HEK293 (cell line): ENCODE results near the gene SGTB.

ENCODE experiments used
- CTCF ChIA-PET: fragments of 350-600 bp; formaldehyde crosslinking; extraction: SDS; loops from one replicate; lab custom pipeline; 2021; ENCODE audit warnings: antibody characterized with exemption; lab: Yijun Ruan, JAX
- POLR2A ChIA-PET: fragments of 300-600 bp; formaldehyde crosslinking; extraction: SDS; loops from one replicate; lab custom pipeline; 2020; ENCODE audit warnings: antibody characterized with exemption, inconsistent platforms; lab: Yijun Ruan, JAX
- H3K27ac ChIP-seq: fragments of 200-500 bp; sonication (Bioruptor generic); 2 replicates; pipeline ENCODE4 v1.5.1; 2014; ENCODE audit warnings: low read depth, low read length, control low read depth, inconsistent platforms; ENCODE audit errors: extremely low read depth
- H3K36me3 ChIP-seq, 2 experiments: fragments of 200-500 bp in 1 of 2; sonication (Bioruptor generic) in 1 of 2; 1 replicate in 1 of 2; 2 replicates in 1 of 2; pipeline ENCODE4 v1.5.1; 2014 to 2017; ENCODE audit warnings: inconsistent platforms in 2 of 2, low read length in 2 of 2; ENCODE audit not compliant: control insufficient read depth in 2 of 2, insufficient read depth in 1 of 2
- H3K4me1 ChIP-seq: fragments of 200-500 bp; sonication (Bioruptor generic); 2 replicates; pipeline ENCODE4 v1.5.1; 2014; ENCODE audit warnings: mild to moderate bottlenecking, low read length, inconsistent platforms; ENCODE audit not compliant: control insufficient read depth, insufficient read depth
- H3K4me3 ChIP-seq: 2 replicates; pipeline ENCODE4 v1.5.1; 2011; ENCODE audit warnings: low read depth, mild to moderate bottlenecking, control low read depth, low read length, moderate library complexity
- H3K9me3 ChIP-seq: fragments of 200-500 bp; sonication (Bioruptor generic); 2 replicates; pipeline ENCODE4 v1.5.1; 2014; ENCODE audit warnings: low read depth, low read length, inconsistent platforms; ENCODE audit not compliant: control insufficient read depth, insufficient read depth
- FEZF1 ChIP-seq: fragments of 450-650 bp; formaldehyde crosslinking; IDR thresholded peaks from 2 replicates; pipeline ENCODE4 v1.5.1; 2016; ENCODE audit warnings: missing biosample characterization, missing genetic modification characterization
- GLI4 ChIP-seq: fragments of 450-650 bp; formaldehyde crosslinking; IDR thresholded peaks from 2 replicates; pipeline ENCODE4 v1.5.1; 2016; ENCODE audit warnings: missing biosample characterization, missing genetic modification characterization
- GLIS2 ChIP-seq: fragments of 450-650 bp; formaldehyde crosslinking; IDR thresholded peaks from 2 replicates; pipeline ENCODE4 v1.5.1; 2016; ENCODE audit warnings: missing biosample characterization, missing genetic modification characterization
- HOXA7 ChIP-seq: sonication (generic); formaldehyde crosslinking; IDR thresholded peaks from 2 replicates; pipeline ENCODE4 v1.8.1; 2022; ENCODE audit warnings: missing genetic modification reagents, borderline replicate concordance
- MZF1 ChIP-seq: fragments of 450-650 bp; formaldehyde crosslinking; IDR thresholded peaks from 2 replicates; pipeline ENCODE4 v1.5.1; 2017; ENCODE audit warnings: missing biosample characterization, missing genetic modification characterization, borderline replicate concordance
- TCF7L2 ChIP-seq: IDR thresholded peaks from 2 replicates; pipeline ENCODE4 v1.6.1; 2011; ENCODE audit warnings: low read depth, mild to moderate bottlenecking, inconsistent platforms, low read length, moderate library complexity, borderline replicate concordance
- TSHZ1 ChIP-seq: fragments of 450-650 bp; formaldehyde crosslinking; IDR thresholded peaks from 2 replicates; pipeline ENCODE4 v1.5.1; 2016; ENCODE audit warnings: missing biosample characterization, missing genetic modification characterization, borderline replicate concordance
- YY1 ChIP-seq: fragments of 450-650 bp; formaldehyde crosslinking; IDR thresholded peaks from 2 replicates; pipeline ENCODE4 v1.5.1; 2018; ENCODE audit warnings: missing biosample characterization, missing genetic modification characterization
- ZBTB7A ChIP-seq: fragments of 450-650 bp; formaldehyde crosslinking; IDR thresholded peaks from 2 replicates; pipeline ENCODE4 v1.5.1; 2016; ENCODE audit warnings: low read depth, missing biosample characterization, missing genetic modification characterization
- ZEB2 ChIP-seq: fragments of 450-650 bp; formaldehyde crosslinking; IDR thresholded peaks from 2 replicates; pipeline ENCODE4 v1.5.1; 2016; ENCODE audit warnings: missing biosample characterization, missing genetic modification characterization
- ZNF223 ChIP-seq: fragments of 450-650 bp; formaldehyde crosslinking; IDR thresholded peaks from 2 replicates; pipeline ENCODE4 v1.5.1; 2016; ENCODE audit warnings: missing biosample characterization, missing genetic modification characterization
- ZNF362 ChIP-seq: fragments of 450-650 bp; formaldehyde crosslinking; IDR thresholded peaks from 2 replicates; pipeline ENCODE4 v1.5.1; 2016; ENCODE audit warnings: missing biosample characterization, missing genetic modification characterization
- ZNF426 ChIP-seq: fragments of 450-650 bp; formaldehyde crosslinking; IDR thresholded peaks from 2 replicates; pipeline ENCODE4 v1.5.1; 2017; ENCODE audit warnings: missing biosample characterization, missing genetic modification characterization, mild to moderate bottlenecking, inconsistent platforms, moderate library complexity
- ZNF433 ChIP-seq: fragments of 450-650 bp; formaldehyde crosslinking; IDR thresholded peaks from 2 replicates; pipeline ENCODE4 v1.5.1; 2016; ENCODE audit warnings: missing biosample characterization, missing genetic modification characterization, low read depth
- ZNF585B ChIP-seq: fragments of 450-650 bp; formaldehyde crosslinking; IDR thresholded peaks from 2 replicates; pipeline ENCODE4 v1.5.1; 2016; ENCODE audit warnings: missing biosample characterization, missing genetic modification characterization
- ZNF596 ChIP-seq: fragments of 450-650 bp; IDR thresholded peaks from 2 replicates; pipeline ENCODE4 v1.5.0; 2018; ENCODE audit warnings: missing biosample characterization, mild to moderate bottlenecking, missing genetic modification characterization, moderate library complexity
- ZNF76 ChIP-seq: fragments of 450-650 bp; formaldehyde crosslinking; IDR thresholded peaks from 2 replicates; pipeline ENCODE4; 2016; ENCODE audit warnings: low read depth, missing biosample characterization, missing genetic modification characterization, borderline replicate concordance
- ZNF776 ChIP-seq: fragments of 450-650 bp; formaldehyde crosslinking; IDR thresholded peaks from 2 replicates; pipeline ENCODE4 v1.5.0; 2017; ENCODE audit warnings: missing biosample characterization, missing genetic modification characterization, borderline replicate concordance
- TF ChIP-seq, protein P1 (sequence below): fragments of 450-650 bp; formaldehyde crosslinking; IDR thresholded peaks from 2 replicates; pipeline ENCODE4 v1.5.1; 2016; ENCODE audit warnings: missing biosample characterization, missing genetic modification characterization
- TF ChIP-seq, protein P2 (sequence below): fragments of 450-650 bp; formaldehyde crosslinking; IDR thresholded peaks from 2 replicates; pipeline ENCODE4 v1.5.1; 2016; ENCODE audit warnings: missing biosample characterization, missing genetic modification characterization

The SGTB gene

GRCh38 chr5:65708145-65708544, 13.8 kb downstream of the SGTB start:
- no peak overlapping the region for H3K27ac ChIP-seq
- no peak for TF ChIP-seq GLIS2
- TF ChIP-seq ZNF776: no peak
- TF ChIP-seq ZNF585B (tag by site-specific recombination): no peak
- no peak for TF ChIP-seq ZNF76 (tag by site-specific recombination)
- TF ChIP-seq ZBTB7A: no peak
- no peak for TF ChIP-seq ZNF596 (tag by site-specific recombination)
- no peak for TF ChIP-seq ZNF426
- TF ChIP-seq, protein P1, sequence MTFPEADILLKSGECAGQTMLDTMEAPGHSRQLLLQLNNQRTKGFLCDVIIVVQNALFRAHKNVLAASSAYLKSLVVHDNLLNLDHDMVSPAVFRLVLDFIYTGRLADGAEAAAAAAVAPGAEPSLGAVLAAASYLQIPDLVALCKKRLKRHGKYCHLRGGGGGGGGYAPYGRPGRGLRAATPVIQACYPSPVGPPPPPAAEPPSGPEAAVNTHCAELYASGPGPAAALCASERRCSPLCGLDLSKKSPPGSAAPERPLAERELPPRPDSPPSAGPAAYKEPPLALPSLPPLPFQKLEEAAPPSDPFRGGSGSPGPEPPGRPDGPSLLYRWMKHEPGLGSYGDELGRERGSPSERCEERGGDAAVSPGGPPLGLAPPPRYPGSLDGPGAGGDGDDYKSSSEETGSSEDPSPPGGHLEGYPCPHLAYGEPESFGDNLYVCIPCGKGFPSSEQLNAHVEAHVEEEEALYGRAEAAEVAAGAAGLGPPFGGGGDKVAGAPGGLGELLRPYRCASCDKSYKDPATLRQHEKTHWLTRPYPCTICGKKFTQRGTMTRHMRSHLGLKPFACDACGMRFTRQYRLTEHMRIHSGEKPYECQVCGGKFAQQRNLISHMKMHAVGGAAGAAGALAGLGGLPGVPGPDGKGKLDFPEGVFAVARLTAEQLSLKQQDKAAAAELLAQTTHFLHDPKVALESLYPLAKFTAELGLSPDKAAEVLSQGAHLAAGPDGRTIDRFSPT: no peak
- no peak for TF ChIP-seq YY1 (tag by site-specific recombination)
- TF ChIP-seq ZNF362: no peak
- no peak for TF ChIP-seq ZNF433 (tag by site-specific recombination)
- TF ChIP-seq, protein P2, sequence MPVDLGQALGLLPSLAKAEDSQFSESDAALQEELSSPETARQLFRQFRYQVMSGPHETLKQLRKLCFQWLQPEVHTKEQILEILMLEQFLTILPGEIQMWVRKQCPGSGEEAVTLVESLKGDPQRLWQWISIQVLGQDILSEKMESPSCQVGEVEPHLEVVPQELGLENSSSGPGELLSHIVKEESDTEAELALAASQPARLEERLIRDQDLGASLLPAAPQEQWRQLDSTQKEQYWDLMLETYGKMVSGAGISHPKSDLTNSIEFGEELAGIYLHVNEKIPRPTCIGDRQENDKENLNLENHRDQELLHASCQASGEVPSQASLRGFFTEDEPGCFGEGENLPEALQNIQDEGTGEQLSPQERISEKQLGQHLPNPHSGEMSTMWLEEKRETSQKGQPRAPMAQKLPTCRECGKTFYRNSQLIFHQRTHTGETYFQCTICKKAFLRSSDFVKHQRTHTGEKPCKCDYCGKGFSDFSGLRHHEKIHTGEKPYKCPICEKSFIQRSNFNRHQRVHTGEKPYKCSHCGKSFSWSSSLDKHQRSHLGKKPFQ (tag by site-specific recombination): no peak
- no peak for TF ChIP-seq TSHZ1 (tag by site-specific recombination)
- TF ChIP-seq GLI4 (tag by site-specific recombination): no peak
- TF ChIP-seq MZF1 (tag by site-specific recombination): no peak
- no peak for TF ChIP-seq ZEB2 (tag by site-specific recombination)
- no peak for TF ChIP-seq FEZF1 (tag by site-specific recombination)
- TF ChIP-seq TCF7L2: no peak
- no peak for TF ChIP-seq ZNF223
- TF ChIP-seq HOXA7: no peak
- ChIA-PET POLR2A (interaction anchor here (1.1 kb wide), 1 partner anchor 13 kb away, joined by 3 read pairs; the partner anchor contains the start of genes NLN and SGTB), CTCF (no interaction called here)
- no peak overlapping the region for H3K4me3 ChIP-seq
- no peaks in the 10 kb centered on the region for H3K4me1 ChIP-seq
- H3K36me3 ChIP-seq: peaks cover 44 to 53% of the 10 kb centered on the region in 2 experiments
- no peaks in the 10 kb centered on the region for H3K9me3 ChIP-seq
